ENCODE measurements around the gene ADAMTS17. TPM values are rescaled to one million over a fixed set of nuclear protein-coding genes. Genes with fewer than 3 reads are reported as not detected.

Gene ADAMTS17
- total and polyA plus RNA-seq, 9 of the 15 experiments (the other 6 are each of a cell fraction or from before 2014, with no cell fraction given): 0.01 to 0.14 (median 0.07) TPM; not detected in 6

- in situ Hi-C loops (cut with MboI): no loop called here
Observed at GRCh38 chr15:99951511-99951910, 390.3 kb downstream of the ADAMTS17 start.

DNA sequence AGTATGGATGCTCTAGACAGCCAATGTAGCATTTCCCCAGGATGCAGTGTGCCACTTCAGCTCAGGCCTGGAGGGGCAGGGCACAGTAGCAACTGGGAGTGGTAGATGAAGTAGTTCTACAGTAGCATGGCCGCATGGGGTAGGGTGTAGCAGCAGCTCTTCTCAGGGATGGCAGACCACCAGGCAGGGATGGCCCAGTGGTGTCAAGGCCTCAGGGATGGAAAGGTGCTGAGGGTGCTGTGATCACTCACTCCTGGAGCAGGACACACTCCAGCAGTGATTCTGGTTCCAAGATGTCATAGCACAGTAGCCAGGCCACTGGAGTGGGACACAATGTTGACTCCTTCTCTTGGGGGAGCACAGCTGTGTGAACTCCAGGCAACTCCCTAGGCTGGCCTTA is 397.6 kb downstream of the ADAMTS17 start:
- H3K36me3 ChIP-seq (ENCODE audit: control insufficient read depth, insufficient read depth, low read length): no peaks in the 10 kb centered on the region
- no peaks in the 10 kb centered on the region for H3K27me3 ChIP-seq (ENCODE audit: control insufficient read depth in 2 of 2, insufficient read depth in 2 of 2, low read length in 2 of 2)
- H3K4me3 ChIP-seq: no peak overlapping the region
- ATAC-seq: no peak
- H2AFZ ChIP-seq (ENCODE audit: low read depth, low read length): no peak overlapping the region
- H3K4me2 ChIP-seq (ENCODE audit: insufficient read depth, low read length): no peak overlapping the region
- H3K27ac ChIP-seq (ENCODE audit: extremely low read depth, low read depth, low read length): no peak overlapping the region
- H3K9me1 ChIP-seq (ENCODE audit: control insufficient read depth, insufficient read depth, low read length): no peaks in the 10 kb centered on the region
- H3K79me2 ChIP-seq (ENCODE audit: control insufficient read depth, insufficient read depth, low read length): no peaks in the 10 kb centered on the region
- in situ Hi-C loops (cut with MboI): no loop called here
- no peaks in the 10 kb centered on the region for H4K20me1 ChIP-seq (replicated peaks; ENCODE audit: control insufficient read depth, insufficient read depth, low read length)
- intact Hi-C loops (cut with micrococcal nuclease): no loop called here
- no TSS peak for BruUV-seq (replicated peaks)
- DNase-seq (ENCODE audit: extremely low read depth in 1 of 4, low spot score in 3 of 4): no peak
- CTCF ChIA-PET (ENCODE audit: low intra/inter-chr PET ratio): no interaction called here
- POLR2A ChIA-PET: no interaction called here
- no peaks in the 10 kb centered on the region for H3K9me3 ChIP-seq (replicated peaks; ENCODE audit: control insufficient read depth, insufficient read depth, low read depth, low read length)
- H3K9ac ChIP-seq (ENCODE audit: insufficient read depth in 1 of 2, low read depth in 2 of 2, low read length in 2 of 2): no peak overlapping the region
- no peak for FAIRE-seq
- WGBS (ENCODE audit: insufficient coverage, low coverage, missing lambda C conversion rate): 0% methylated on average over 1 of the region's 1 CpG
- H3K4me1 ChIP-seq (replicated peaks in 1 of 2; ENCODE audit: control insufficient read depth in 2 of 2, insufficient read depth in 2 of 2, low read length in 2 of 2): no peaks in the 10 kb centered on the region
- no peak for TF ChIP-seq CEBPB (tag; IDR thresholded peaks at IDR 0.05)
- no peak for TF ChIP-seq ERF (CRISPR knock-in tag; IDR thresholded peaks at IDR 0.05)
- no peak for TF ChIP-seq NELFE (IDR thresholded peaks at IDR 0.05; ENCODE audit: insufficient read depth, insufficient read length)
- no peak for TF ChIP-seq PRMT5 (CRISPR knock-in tag; IDR thresholded peaks at IDR 0.05)
- TF ChIP-seq, protein P1, sequence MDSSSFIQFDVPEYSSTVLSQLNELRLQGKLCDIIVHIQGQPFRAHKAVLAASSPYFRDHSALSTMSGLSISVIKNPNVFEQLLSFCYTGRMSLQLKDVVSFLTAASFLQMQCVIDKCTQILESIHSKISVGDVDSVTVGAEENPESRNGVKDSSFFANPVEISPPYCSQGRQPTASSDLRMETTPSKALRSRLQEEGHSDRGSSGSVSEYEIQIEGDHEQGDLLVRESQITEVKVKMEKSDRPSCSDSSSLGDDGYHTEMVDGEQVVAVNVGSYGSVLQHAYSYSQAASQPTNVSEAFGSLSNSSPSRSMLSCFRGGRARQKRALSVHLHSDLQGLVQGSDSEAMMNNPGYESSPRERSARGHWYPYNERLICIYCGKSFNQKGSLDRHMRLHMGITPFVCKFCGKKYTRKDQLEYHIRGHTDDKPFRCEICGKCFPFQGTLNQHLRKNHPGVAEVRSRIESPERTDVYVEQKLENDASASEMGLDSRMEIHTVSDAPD (CRISPR knock-in tag; IDR thresholded peaks at IDR 0.05): no peak
- no peak for TF ChIP-seq SNIP1 (IDR thresholded peaks at IDR 0.05; ENCODE audit: low read depth)
- no peak for TF ChIP-seq ZC3H8 (IDR thresholded peaks at IDR 0.05)
- TF ChIP-seq USF1 (CRISPR knock-in tag; IDR thresholded peaks at IDR 0.05): no peak
- TF ChIP-seq SAFB (IDR thresholded peaks at IDR 0.05; ENCODE audit: borderline replicate concordance, low read depth, low read length): no peak
- TF ChIP-seq, protein P2, sequence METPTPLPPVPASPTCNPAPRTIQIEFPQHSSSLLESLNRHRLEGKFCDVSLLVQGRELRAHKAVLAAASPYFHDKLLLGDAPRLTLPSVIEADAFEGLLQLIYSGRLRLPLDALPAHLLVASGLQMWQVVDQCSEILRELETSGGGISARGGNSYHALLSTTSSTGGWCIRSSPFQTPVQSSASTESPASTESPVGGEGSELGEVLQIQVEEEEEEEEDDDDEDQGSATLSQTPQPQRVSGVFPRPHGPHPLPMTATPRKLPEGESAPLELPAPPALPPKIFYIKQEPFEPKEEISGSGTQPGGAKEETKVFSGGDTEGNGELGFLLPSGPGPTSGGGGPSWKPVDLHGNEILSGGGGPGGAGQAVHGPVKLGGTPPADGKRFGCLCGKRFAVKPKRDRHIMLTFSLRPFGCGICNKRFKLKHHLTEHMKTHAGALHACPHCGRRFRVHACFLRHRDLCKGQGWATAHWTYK (CRISPR knock-in tag; IDR thresholded peaks at IDR 0.05): no peak
- TF ChIP-seq ZNF431 (CRISPR knock-in tag; IDR thresholded peaks at IDR 0.05): no peak

More at GRCh38 chr15:99951511-99951910, 390.3 kb downstream of the ADAMTS17 start:
- Histone ChIP-seq H2AFZ (ENCODE audit: low read depth, low read length) (no peak overlapping the region), H3K4me3 (no peak overlapping the region), H3K9ac (ENCODE audit: insufficient read depth in 1 of 2, low read depth in 2 of 2, low read length in 2 of 2) (no peak overlapping the region), H3K27ac (ENCODE audit: extremely low read depth, low read depth, low read length) (no peak overlapping the region), H3K4me2 (ENCODE audit: insufficient read depth, low read length) (no peak overlapping the region), H3K9me3 (replicated peaks; ENCODE audit: control insufficient read depth, insufficient read depth, low read depth, low read length) (no peaks in the 10 kb centered on the region), H3K9me1 (ENCODE audit: control insufficient read depth, insufficient read depth, low read length) (no peaks in the 10 kb centered on the region), H3K4me1 (replicated peaks in 1 of 2; ENCODE audit: control insufficient read depth in 2 of 2, insufficient read depth in 2 of 2, low read length in 2 of 2) (no peaks in the 10 kb centered on the region), H4K20me1 (replicated peaks; ENCODE audit: control insufficient read depth, insufficient read depth, low read length) (no peaks in the 10 kb centered on the region), H3K27me3 (ENCODE audit: control insufficient read depth in 2 of 2, insufficient read depth in 2 of 2, low read length in 2 of 2) (no peaks in the 10 kb centered on the region), H3K36me3 (ENCODE audit: control insufficient read depth, insufficient read depth, low read length) (no peaks in the 10 kb centered on the region), H3K79me2 (ENCODE audit: control insufficient read depth, insufficient read depth, low read length) (no peaks in the 10 kb centered on the region)
- ChIA-PET CTCF (ENCODE audit: low intra/inter-chr PET ratio) (no interaction called here), POLR2A (no interaction called here)
- no peak for FAIRE-seq
- intact Hi-C loops (cut with micrococcal nuclease): loop anchor here (10.0 kb wide), 1 partner anchor 183 kb away; no protein-coding TSS in a partner anchor
- no peak for ATAC-seq
- WGBS (ENCODE audit: insufficient coverage, low coverage, missing lambda C conversion rate): 1% methylated on average over 5 of the region's 5 CpGs
- TF ChIP-seq BRD9 (IDR thresholded peaks at IDR 0.05; ENCODE audit: low read depth, partially characterized antibody) (no peak), NR2F6 (CRISPR knock-in tag; IDR thresholded peaks at IDR 0.05) (no peak), MTA2 (IDR thresholded peaks at IDR 0.05; ENCODE audit: low read depth) (no peak), TEAD4 (IDR thresholded peaks at IDR 0.05; ENCODE audit: low read length) (no peak), TEAD4 (CRISPR knock-in tag; IDR thresholded peaks at IDR 0.05; ENCODE audit: borderline replicate concordance) (no peak), COPS2 (conservative IDR thresholded peaks at IDR 0.05) (no peak)
- no TSS peak for BruUV-seq (replicated peaks)
- DNase-seq (ENCODE audit: extremely low read depth in 1 of 4, low spot score in 3 of 4): no peak
